ENCODE measurements around the gene DYNLRB2.

DNA sequence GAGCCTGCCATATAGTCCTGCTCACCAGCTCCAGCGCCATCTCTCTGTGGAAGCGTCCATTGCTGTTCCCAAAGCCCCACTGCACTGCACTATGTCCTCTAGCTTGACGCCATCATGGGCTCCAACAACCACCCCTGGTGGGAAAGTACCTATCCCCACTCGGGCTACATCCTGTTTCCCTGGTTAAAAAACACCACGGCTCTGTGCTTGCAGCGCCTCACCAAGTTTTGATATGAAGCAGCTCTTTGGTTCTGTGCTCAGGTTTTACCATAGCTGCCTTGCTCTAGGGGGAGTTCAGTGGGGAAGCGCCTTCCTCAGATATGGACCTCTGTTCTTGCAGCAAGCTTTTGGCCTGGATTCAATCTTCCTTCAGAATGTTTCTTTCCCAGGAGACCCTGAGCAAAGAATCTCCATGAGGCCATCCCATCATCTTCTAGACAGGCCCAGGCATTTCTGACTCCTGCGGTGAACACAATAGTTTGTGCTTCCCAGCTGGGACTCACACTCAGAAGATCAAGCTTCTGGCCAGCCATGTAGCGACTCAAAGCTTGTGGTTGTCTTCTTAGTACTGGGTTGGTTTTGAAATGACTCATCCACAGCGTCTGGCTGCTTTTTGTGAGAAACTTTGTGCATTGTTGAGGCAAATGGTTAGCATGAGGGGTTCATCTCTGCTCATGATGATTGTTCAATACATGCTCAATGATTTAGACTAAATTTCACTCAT is 39.5 kb downstream of the DYNLRB2 start:
- TF ChIP-seq CTCF (IDR thresholded peaks at IDR 0.05) = no peak
- TF ChIP-seq POLR2A (IDR thresholded peaks at IDR 0.05) = no peak

All from lower leg skin (tissue), 3 donors.